ENCODE data around the gene ABCA2.

ABCA2 gene

GRCh38 chr9:136982232-136983051 lies 45.6 kb downstream of the ABCA2 start, which contains the start of gene LCNL1:
Gene LCNL1 (plus strand): TSS chr9:136982993. CDS start chr9:136983587, 594 bp downstream.
- TF ChIP-seq CTCF (IDR thresholded peaks at IDR 0.05; ENCODE audit: low read depth, low read length): no peak
- no peak for DNase-seq (ENCODE audit: extremely low read depth, low read depth)

- no peak for TF ChIP-seq CTCF (IDR thresholded peaks at IDR 0.05; ENCODE audit: low read depth, low read length)
- DNase-seq (ENCODE audit: extremely low read depth, low read depth): no peak
Measured at GRCh38 chr9:136981588-136982231, 46.3 kb downstream of the ABCA2 start.

GRCh38 chr9:136980669-136981478 lies 47.2 kb downstream of the ABCA2 start:
- DNase-seq (ENCODE audit: extremely low read depth, low read depth): no peak
- TF ChIP-seq CTCF (IDR thresholded peaks at IDR 0.05; ENCODE audit: low read depth, low read length): no peak

- DNase-seq (ENCODE audit: extremely low read depth, low read depth): no peak
- TF ChIP-seq CTCF (IDR thresholded peaks at IDR 0.05; ENCODE audit: low read depth, low read length): no peak
Measured at GRCh38 chr9:136979769-136980587, 48.1 kb downstream of the ABCA2 start.

GRCh38 chr9:136978865-136979544 lies 49.0 kb downstream of the ABCA2 start:
- no peak for DNase-seq (ENCODE audit: extremely low read depth, low read depth)
- no peak for TF ChIP-seq CTCF (IDR thresholded peaks at IDR 0.05; ENCODE audit: low read depth, low read length)

- DNase-seq (ENCODE audit: extremely low read depth, low read depth): no peak
Measured at GRCh38 chr9:136978073-136978864, 49.8 kb downstream of the ABCA2 start.

More at GRCh38 chr9:136978073-136978864, 49.8 kb downstream of the ABCA2 start:
- TF ChIP-seq CTCF (IDR thresholded peaks at IDR 0.05; ENCODE audit: low read depth, low read length): no peak
